Thymus (tissue), 11 donors: ENCODE results near the gene HRCT1. TPM values are rescaled to one million over a fixed set of nuclear protein-coding genes. Genes with fewer than 3 reads are reported as not detected.
"Not testable (repeated sequence)": the region's sequence is repeated elsewhere in the genome, so short reads cannot be mapped to it uniquely, and the experiment has no call there.

Experiments
- DNase-seq, 9 donors: peaks; one replicate each; pipeline ENCODE4 v3.0.0-alpha.2; 2013; ENCODE audit warnings: low spot score in 9 of 9, low read depth in 6 of 9, missing footprints in 1 of 9
- H3K27ac ChIP-seq, 2 donors: one replicate each; pipeline ENCODE4 v1.5.1; 2013; ENCODE audit warnings: control low read depth in 1 of 2, low read depth in 1 of 2, low read length in 1 of 2, mild to moderate bottlenecking in 1 of 2, moderate library complexity in 1 of 2
- H3K27me3 ChIP-seq, 2 donors: one replicate each; pipeline ENCODE4 v1.5.1; 2013; ENCODE audit warnings: low read length in 1 of 2; ENCODE audit not compliant: control insufficient read depth in 2 of 2, insufficient read depth in 1 of 2
- H3K36me3 ChIP-seq, 2 donors: one replicate each; pipeline ENCODE4 v1.5.1; 2013; ENCODE audit warnings: low read length in 1 of 2, mild to moderate bottlenecking in 1 of 2, moderate library complexity in 1 of 2; ENCODE audit not compliant: control insufficient read depth in 2 of 2, insufficient read depth in 2 of 2
- H3K4me1 ChIP-seq, 2 donors: one replicate each; pipeline ENCODE4 v1.5.1; 2013; ENCODE audit warnings: low read length in 2 of 2; ENCODE audit not compliant: control insufficient read depth in 2 of 2, insufficient read depth in 2 of 2
- H3K4me3 ChIP-seq, 2 donors: one replicate each; pipeline ENCODE4 v1.5.1; 2013; ENCODE audit warnings: low read length in 2 of 2, control low read depth in 1 of 2, mild to moderate bottlenecking in 1 of 2
- H3K9me3 ChIP-seq, 2 donors: one replicate each; pipeline ENCODE4 v1.5.1; 2013; ENCODE audit warnings: low read length in 1 of 2, mild to moderate bottlenecking in 1 of 2; ENCODE audit not compliant: control insufficient read depth in 2 of 2, insufficient read depth in 1 of 2
- WGBS: extraction: QIAGEN DNeasy Blood & Tissue Kit; methylation state at CpG from one replicate; pipeline ENCODE4 v1.1.7; 2013; 5-methylcytosine and 5-hydroxymethylcytosine counted together
- polyA plus RNA-seq: library from polyadenylated mRNA; stranded (reverse); fragments of 200-250 nt; gene quantifications from one replicate; pipeline ENCODE4 v1.2.3, GENCODE V29; 2013
- total RNA-seq: library from RNA; stranded (reverse); fragments of 120-200 nt; gene quantifications from one replicate; pipeline ENCODE4 v1.2.4, GENCODE V29; 2013
- donor health status: healthy.

The HRCT1 gene
- total and polyA plus RNA-seq, 2 donors = 0.14 to 6.1 TPM

GRCh38 chr9:35910613-35911359, 4.8 kb downstream of the HRCT1 start:
- Histone ChIP-seq H3K27ac (peak overlapping the region; percentile 50 to 60), H3K4me3 (no peak overlapping the region), H3K4me1 (peaks cover 12 to 61% of the 10 kb centered on the region in 2 donors), H3K9me3 (no peaks in the 10 kb centered on the region), H3K36me3 (no peaks in the 10 kb centered on the region), H3K27me3 (no peaks in the 10 kb centered on the region)
- 53% methylated on average over 14 of the region's 14 CpGs for WGBS
- DNase-seq = peak in 3 of 9 donors; percentile 32 to 66 (median 44)

GRCh38 chr9:35911690-35912089, 5.7 kb downstream of the HRCT1 start:
- WGBS = 82% methylated on average over 10 of the region's 10 CpGs
- no peak for DNase-seq
- Histone ChIP-seq H3K27ac (no peak overlapping the region), H3K4me3 (no peak overlapping the region), H3K9me3 (no peaks in the 10 kb centered on the region), H3K27me3 (no peaks in the 10 kb centered on the region), H3K4me1 (peaks cover 12 to 58% of the 10 kb centered on the region in 2 donors), H3K36me3 (no peaks in the 10 kb centered on the region)

- Histone ChIP-seq H3K4me1 (peaks cover 12 to 51% of the 10 kb centered on the region in 2 donors), H3K27me3 (no peaks in the 10 kb centered on the region), H3K27ac (no peak overlapping the region), H3K4me3 (no peak overlapping the region), H3K9me3 (no peaks in the 10 kb centered on the region), H3K36me3 (no peaks in the 10 kb centered on the region)
- DNase-seq = no peak
- WGBS = 90% methylated on average over 10 of the region's 10 CpGs
These were observed 6.9 kb downstream of the HRCT1 start for GRCh38 chr9:35912791-35913400.

GRCh38 chr9:35913429-35913828, 7.4 kb downstream of the HRCT1 start:
- DNase-seq, H3K27ac ChIP-seq, H3K9me3 ChIP-seq, H3K4me3 ChIP-seq, H3K36me3 ChIP-seq, H3K27me3 ChIP-seq: not testable (repeated sequence)
- H3K4me1 ChIP-seq = peaks cover 7 to 46% of the 10 kb centered on the region in 2 donors

- H3K27me3 ChIP-seq = no peaks in the 10 kb centered on the region
- H3K4me3 ChIP-seq = no peak overlapping the region
- 88% methylated on average over 9 of the region's 9 CpGs for WGBS
- DNase-seq = peak in 2 of 9 donors; percentile 33 to 77
- H3K36me3 ChIP-seq = no peaks in the 10 kb centered on the region
- no peaks in the 10 kb centered on the region for H3K9me3 ChIP-seq
- peaks cover 4 to 37% of the 10 kb centered on the region in 2 donors for H3K4me1 ChIP-seq
- peak overlapping the region in 1 of 2 donors; percentile 58 for H3K27ac ChIP-seq
These were observed 8.4 kb downstream of the HRCT1 start for GRCh38 chr9:35914301-35914807.

GRCh38 chr9:35915681-35916294, 9.8 kb downstream of the HRCT1 start:
- 93% methylated on average over 16 of the region's 16 CpGs for WGBS
- H3K27ac ChIP-seq = peak overlapping the region in 1 of 2 donors; percentile 7
- H3K4me1 ChIP-seq = peaks cover 4 to 24% of the 10 kb centered on the region in 2 donors

GRCh38 chr9:35917261-35917660, 11.3 kb downstream of the HRCT1 start:
- peaks cover 0 to 14% of the 10 kb centered on the region in 2 donors for H3K4me1 ChIP-seq
- no peaks in the 10 kb centered on the region for H3K9me3 ChIP-seq
- no peaks in the 10 kb centered on the region for H3K36me3 ChIP-seq
- DNase-seq = no peak
- no peak overlapping the region for H3K4me3 ChIP-seq
- no peak overlapping the region for H3K27ac ChIP-seq
- no peaks in the 10 kb centered on the region for H3K27me3 ChIP-seq
- WGBS = 92% methylated on average over 4 of the region's 4 CpGs

More at GRCh38 chr9:35915681-35916294, 9.8 kb downstream of the HRCT1 start:
- Histone ChIP-seq H3K4me3 (no peak overlapping the region), H3K36me3 (no peaks in the 10 kb centered on the region), H3K9me3 (no peaks in the 10 kb centered on the region), H3K27me3 (no peaks in the 10 kb centered on the region)
- no peak for DNase-seq

GRCh38 chr9:35918780-35919179, 12.8 kb downstream of the HRCT1 start:
- 97% methylated on average over 3 of the region's 3 CpGs for WGBS
- H3K4me3 ChIP-seq = no peak overlapping the region

More at GRCh38 chr9:35918780-35919179, 12.8 kb downstream of the HRCT1 start:
- no peaks in the 10 kb centered on the region for H3K27me3 ChIP-seq
- H3K27ac ChIP-seq = no peak overlapping the region
- no peaks in the 10 kb centered on the region for H3K36me3 ChIP-seq
- H3K4me1 ChIP-seq = peaks cover 0 to 20% of the 10 kb centered on the region in 2 donors
- no peaks in the 10 kb centered on the region for H3K9me3 ChIP-seq
- no peak for DNase-seq
